ENCODE data around the gene PRKAR2B. TPM values are rescaled to one million over a fixed set of nuclear protein-coding genes. Genes with fewer than 3 reads are reported as not detected.
"Not testable (repeated sequence)": the region's sequence is repeated elsewhere in the genome, so short reads cannot be mapped to it uniquely, and the experiment has no call there.

Gene PRKAR2B
- total RNA-seq, 1 donor from 2014 or later = 75.2 TPM

- DNase-seq (ENCODE audit: low read depth, low spot score) = peak; percentile 75
Measured at GRCh38 chr7:107047902-107048782, 3.6 kb downstream of the PRKAR2B start.

DNA sequence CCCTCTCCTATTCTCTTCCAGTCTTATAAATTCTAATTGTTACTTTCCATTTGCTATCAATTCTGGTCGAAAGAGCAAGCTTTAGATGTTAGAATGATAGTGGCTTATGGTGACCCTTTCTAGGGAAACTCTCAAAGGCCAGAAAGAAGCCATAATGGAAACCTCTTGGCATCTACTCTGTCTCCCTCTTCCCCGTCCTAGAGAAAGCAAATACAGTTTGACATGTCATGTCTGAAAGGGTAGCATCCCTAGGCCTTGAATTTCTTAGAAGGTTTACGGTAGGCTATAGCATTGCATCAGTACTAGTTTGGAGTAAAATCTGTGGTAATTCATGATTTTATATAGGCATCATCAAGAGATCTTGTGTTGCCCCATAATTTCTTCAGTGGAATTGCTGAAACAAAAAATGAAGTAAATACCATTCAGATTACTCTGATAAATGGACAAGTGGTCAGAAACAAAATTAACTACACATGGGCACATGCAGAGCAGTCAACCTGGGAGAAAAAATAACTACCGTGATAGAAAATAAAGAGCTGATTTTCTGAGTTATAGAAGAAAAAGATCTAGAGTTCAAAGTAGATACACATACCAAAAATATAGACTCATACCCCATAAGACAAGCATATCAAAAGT is 4.4 kb downstream of the PRKAR2B start:
- DNase-seq (ENCODE audit: low read depth, low spot score) = no peak

DNA sequence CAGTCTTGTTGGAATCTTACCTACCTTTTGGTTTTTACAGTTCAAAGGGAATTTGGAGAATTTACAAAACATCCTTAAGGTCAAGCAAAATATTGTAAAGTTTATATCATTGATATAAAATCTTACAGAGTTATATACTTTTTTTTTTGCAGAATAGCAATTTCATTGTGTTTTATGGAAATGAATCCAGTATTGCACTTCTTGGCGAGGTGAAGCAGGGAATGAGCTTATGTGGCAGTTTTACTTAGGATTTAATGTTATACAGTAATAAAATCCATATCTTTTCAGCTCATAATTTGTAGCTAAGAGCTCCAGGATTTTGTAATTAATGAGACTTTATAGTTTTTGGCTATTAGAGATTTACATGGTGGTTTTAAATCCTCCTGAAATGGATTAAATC is 5.0 kb downstream of the PRKAR2B start:
- no peak for DNase-seq (ENCODE audit: low read depth, low spot score)

DNA sequence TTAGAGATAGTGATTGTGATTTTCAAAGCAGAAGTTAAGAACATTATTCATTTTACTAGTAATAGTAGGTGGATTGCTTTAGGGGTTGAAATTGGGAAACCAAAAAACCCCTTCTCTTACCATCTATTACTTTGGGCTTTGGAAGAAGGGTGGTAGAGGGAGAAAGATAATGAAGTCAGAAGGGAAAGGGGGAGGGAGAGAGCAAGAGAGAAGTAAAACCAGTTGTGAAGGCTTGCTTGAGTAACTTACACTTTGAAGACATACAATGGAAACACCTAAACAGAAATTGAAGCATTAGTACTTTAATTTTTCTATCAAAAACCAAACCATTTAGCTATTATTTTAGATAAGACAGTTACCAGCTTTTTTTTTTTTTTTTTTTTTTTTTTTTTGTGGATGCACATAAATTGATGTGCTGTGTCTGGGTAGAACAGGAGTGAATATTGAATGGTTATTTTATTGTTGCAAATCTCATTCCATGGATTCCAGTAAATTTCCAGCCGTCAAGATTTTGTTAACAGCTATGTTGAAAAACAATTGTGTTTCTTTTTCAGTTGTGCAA is 5.5 kb downstream of the PRKAR2B start:
- DNase-seq (ENCODE audit: low read depth, low spot score) = no peak

DNA sequence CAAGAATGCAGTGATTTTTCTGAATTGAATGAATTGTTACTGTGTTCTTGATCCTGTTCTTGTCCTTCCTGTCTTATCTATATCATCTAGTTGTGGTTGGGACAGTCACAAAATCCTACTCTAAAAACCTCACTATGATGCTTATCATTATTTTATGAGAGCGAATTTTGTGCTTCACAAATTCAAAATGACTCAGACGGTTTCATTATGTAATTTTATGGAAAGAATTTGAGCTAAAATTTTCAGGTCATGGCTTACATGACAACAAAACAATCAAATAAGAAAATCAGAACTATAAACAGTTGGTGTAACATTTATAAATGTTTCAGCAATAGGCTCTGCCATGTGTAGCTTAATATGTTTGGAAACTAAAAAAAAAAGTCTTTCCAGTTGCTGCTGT is 6.9 kb downstream of the PRKAR2B start:
- DNase-seq (ENCODE audit: low read depth, low spot score) = no peak

DNA sequence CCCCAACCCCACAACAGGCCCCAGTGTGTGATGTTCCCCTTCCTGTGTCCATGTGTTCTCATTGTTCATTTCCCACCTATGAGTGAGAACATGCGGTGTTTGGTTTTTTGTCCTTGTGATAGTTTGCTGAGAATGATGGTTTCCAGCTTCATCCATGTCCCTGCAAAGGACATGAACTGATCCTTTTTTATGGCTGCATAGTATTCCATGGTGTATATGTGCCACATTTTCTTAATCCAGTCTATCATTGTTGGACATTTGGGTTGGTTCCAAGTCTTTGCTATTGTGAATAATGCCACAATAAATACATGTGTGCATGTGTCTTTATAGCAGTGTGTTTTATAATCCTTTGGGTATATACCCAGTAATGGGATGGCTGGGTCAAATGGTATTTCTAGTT is 10.5 kb downstream of the PRKAR2B start:
- DNase-seq (ENCODE audit: low read depth, low spot score) = not testable (repeated sequence)

DNA sequence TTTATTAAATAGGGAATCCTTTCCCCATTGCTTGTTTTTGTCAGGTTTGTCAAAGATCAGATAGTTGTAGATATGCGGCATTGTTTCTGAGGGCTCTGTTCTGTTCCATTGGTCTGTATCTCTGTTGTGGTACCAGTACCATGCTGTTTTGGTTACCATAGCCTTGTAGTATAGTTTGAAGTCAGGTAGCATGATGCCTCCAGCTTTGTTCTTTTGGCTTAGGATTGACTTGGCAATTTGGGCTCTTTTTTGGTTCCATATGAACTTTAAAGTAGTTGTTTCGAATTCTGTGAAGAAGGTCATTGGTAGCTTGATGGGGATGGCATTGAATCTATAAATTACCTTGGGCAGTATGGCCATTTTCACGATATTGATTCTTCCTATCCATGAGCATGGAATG is 11.6 kb downstream of the PRKAR2B start:
- DNase-seq (ENCODE audit: low read depth, low spot score) = not testable (repeated sequence)

DNA sequence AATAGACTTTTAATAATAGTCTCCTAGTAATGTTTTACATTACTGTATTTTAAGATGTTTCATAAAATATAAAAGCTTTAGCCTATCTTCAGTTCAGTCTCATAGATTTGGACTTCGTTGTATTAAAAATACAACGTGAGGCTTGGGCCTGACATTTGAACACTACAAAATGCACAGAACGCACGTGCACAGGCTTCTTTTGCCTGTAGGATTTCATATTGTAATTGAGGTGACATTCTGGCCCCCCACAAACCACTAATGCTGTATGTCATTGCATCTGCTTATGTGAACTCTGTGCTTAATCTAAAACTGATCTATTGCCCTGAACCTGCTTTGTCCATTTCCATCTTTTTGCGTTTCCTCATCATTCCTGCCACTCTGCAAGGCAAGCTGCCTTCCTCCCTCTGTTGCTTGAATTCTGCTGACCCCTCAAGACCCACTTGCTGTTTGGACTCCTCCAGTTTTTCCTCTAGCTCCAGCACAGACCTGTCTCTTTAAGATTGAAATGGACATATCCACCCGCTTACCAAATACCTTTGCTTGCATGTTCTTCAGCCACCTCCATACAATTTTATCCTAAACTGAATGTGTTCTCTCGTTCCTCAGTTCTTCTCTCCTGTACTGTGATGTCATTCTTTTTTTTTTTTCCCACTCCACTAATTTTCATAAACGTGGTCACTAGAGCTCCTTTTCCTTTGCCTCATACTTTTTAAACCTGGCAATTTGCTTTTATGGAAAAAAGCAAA is 12.4 kb downstream of the PRKAR2B start:
- no peak for DNase-seq (ENCODE audit: low read depth, low spot score)

GRCh38 chr7:107057474-107057833 is 12.9 kb downstream of the PRKAR2B start:
- no peak for DNase-seq (ENCODE audit: low read depth, low spot score)

- no peak for DNase-seq (ENCODE audit: low read depth, low spot score)
Measured at GRCh38 chr7:107059468-107059867, 15.0 kb downstream of the PRKAR2B start.

DNA sequence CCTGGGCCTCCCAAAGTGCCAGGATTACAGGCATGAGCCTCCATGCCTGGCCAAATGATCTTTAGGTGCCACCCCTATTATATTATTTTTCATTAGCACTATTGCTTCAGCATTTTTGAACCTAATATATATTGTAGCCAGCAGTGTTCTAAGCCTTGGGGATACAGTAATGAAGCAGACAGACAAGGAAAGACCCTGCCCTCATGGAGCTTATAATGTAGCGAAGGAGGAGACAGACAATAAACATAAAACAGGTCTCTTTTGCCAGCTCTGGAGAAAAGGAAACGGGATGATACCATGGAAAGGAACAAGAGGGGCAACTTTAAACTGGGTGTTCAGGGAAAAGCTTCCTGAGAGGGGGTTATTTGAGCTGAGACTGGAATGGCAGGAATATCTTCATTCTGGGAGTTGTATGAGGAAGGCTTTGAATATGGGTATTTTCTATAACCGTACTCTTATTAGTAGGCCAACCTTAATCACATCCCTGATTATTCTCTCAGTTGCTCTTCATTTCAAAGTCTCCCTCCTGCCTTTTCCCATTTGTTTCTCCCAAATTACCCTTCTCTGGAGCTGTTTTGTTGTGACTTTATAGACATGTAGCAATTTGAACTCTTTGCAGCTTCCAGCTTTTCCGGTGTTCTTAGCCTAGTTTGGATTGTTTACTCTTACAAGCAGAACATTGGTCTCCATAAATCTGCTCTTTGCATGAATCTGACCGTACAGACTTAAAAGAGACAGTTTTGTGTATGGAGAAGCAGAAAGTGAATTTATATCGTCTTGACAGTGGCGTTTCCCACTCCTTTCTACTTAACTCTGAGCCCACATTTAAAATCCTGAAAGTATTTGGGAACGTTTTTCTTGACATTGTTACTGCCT is 19.0 kb downstream of the PRKAR2B start:
- DNase-seq (ENCODE audit: low read depth, low spot score) = no peak

DNA sequence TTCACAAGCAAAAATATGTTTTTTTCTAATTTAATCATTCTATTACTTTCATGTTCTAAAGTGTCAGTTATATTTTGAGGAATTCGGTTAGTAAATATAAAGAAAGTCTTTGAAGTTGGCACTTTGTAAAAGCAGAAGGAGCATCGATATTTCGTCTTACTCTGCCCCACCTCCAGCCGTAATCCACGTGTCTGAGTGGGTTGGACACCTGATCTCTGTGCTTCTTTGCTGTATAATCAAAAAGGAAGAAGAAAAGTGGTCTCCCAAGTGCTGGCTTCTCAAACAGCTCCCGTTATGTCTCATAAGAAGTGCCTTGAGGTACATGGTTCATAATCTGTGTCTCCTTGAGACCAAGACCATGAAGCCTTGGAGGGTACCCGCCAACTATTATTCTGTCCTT is 19.8 kb downstream of the PRKAR2B start:
- DNase-seq (ENCODE audit: low read depth, low spot score) = no peak

GRCh38 chr7:107065929-107066247 is 21.4 kb downstream of the PRKAR2B start:
- DNase-seq (ENCODE audit: low read depth, low spot score) = no peak

- DNase-seq (ENCODE audit: low read depth, low spot score) = no peak
Measured at GRCh38 chr7:107068156-107068555, 23.7 kb downstream of the PRKAR2B start.

DNA sequence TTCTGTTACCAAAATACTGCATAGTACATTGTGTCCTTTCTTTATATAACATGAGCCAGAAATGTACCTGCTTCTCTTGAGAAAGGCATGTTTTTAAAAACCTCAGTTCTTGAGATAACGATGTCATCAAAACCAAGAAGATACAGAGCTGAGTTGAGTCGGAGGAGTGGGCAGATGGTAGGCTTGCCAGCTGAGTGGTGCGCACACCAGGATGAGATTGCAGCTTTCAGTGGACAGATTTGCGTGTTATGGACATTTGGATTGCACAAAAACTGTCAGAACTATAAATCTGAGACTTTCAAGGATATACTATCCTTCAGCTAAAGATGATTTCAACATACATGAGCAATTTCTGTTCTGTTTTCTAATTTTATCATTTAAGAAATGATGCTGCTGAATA is 25.0 kb downstream of the PRKAR2B start:
- no peak for DNase-seq (ENCODE audit: low read depth, low spot score)

DNA sequence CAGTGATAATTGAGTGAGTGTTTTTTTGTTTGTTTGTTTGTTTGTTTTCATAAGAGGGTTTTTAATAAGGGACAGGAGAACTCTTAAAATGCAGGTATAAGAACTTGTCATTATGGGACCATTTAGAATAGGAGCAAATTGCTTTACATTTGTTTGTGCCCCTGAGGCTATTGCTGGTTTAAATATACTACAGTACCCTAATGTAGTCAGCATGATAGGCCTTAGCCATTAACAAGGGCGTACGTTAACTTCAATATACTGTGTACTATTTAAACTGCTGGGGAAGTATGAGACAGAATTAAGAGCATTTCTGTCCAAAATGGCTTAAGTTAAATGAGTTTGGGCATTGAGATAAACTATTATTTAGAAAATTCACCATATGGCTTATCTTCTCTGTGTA is 26.2 kb downstream of the PRKAR2B start:
- no peak for DNase-seq (ENCODE audit: low read depth, low spot score)

GRCh38 chr7:107071129-107071528 is 26.6 kb downstream of the PRKAR2B start:
- DNase-seq (ENCODE audit: low read depth, low spot score) = no peak

GRCh38 chr7:107072133-107072532 is 27.6 kb downstream of the PRKAR2B start:
- no peak for DNase-seq (ENCODE audit: low read depth, low spot score)

DNA sequence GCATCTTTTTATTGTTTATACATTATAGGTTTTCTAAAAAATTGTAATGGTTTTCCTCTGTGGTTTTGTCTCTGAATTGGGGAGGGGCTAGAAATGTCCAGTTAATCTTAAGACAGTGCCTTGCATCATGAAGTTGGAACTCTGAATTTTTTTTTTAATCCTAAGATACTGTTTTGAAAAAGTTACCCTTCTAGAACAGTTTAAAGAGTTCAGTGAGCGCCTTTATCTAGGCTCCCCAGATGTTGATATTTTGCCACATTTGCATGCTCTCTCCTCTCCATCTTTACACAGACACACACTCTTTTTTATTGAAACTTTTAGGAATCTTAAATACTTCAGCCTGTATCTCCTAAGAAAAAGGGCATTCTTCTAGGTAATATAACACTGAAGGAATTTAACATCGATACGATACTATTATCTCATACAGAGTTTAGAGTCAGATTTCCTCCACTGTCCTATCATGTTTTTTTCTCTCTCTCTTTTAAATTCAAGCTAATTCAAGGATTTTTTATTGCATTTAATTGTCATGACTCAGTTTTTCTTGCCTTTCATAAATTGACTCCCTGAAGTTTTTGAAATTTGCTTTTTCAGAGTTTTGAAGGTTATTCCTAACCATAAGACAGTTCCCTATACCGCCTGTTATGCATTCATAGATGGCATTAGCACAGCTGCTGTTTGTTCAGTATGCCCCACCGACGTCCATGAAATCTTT is 31.5 kb downstream of the PRKAR2B start:
- no peak for DNase-seq (ENCODE audit: low read depth, low spot score)

All from pulmonary artery endothelial cell (primary cell).